Vagina (tissue), 2 donors: ENCODE measurements around the gene TJAP1.

Experiments used
- CTCF ChIP-seq, 3 experiments: fragments of 450-650 bp in 2 of 3; fragments of 200-600 bp in 1 of 3; sonication (generic) in 1 of 3; IDR thresholded peaks; one replicate each; pipeline ENCODE4 v1.5.1; 2017 to 2019; ENCODE audit warnings: antibody characterized with exemption in 3 of 3, mild to moderate bottlenecking in 2 of 3, moderate library complexity in 2 of 3
- POLR2A ChIP-seq, 2 donors: fragments of 450-650 bp; IDR thresholded peaks; one replicate each; pipeline ENCODE4 v1.6.1; 2017; ENCODE audit warnings: antibody characterized with exemption in 2 of 2, mild to moderate bottlenecking in 2 of 2, moderate library complexity in 2 of 2
- POLR2AphosphoS5 ChIP-seq, 2 donors: sonication (generic); formaldehyde crosslinking; IDR thresholded peaks; one replicate each; pipeline ENCODE4 v1.9.0; 2017; ENCODE audit warnings: antibody characterized with exemption in 2 of 2, mild to moderate bottlenecking in 2 of 2, low read depth in 1 of 2; ENCODE audit not compliant: insufficient read depth in 1 of 2

GRCh38 chr6:43509984-43510826 is 32.8 kb downstream of the TJAP1 start, which contains the start of gene LRRC73:
- TF ChIP-seq CTCF (IDR thresholded peaks at IDR 0.05), result no peak
- TF ChIP-seq POLR2A (IDR thresholded peaks at IDR 0.05), result no peak
- TF ChIP-seq POLR2AphosphoS5 (IDR thresholded peaks at IDR 0.05; ENCODE audit: insufficient read depth in 1 of 2, low read depth in 1 of 2), result peak in 1 of 2 donors; percentile 39
